ENCODE measurements around the gene ENOSF1.

The ENOSF1 gene

DNA sequence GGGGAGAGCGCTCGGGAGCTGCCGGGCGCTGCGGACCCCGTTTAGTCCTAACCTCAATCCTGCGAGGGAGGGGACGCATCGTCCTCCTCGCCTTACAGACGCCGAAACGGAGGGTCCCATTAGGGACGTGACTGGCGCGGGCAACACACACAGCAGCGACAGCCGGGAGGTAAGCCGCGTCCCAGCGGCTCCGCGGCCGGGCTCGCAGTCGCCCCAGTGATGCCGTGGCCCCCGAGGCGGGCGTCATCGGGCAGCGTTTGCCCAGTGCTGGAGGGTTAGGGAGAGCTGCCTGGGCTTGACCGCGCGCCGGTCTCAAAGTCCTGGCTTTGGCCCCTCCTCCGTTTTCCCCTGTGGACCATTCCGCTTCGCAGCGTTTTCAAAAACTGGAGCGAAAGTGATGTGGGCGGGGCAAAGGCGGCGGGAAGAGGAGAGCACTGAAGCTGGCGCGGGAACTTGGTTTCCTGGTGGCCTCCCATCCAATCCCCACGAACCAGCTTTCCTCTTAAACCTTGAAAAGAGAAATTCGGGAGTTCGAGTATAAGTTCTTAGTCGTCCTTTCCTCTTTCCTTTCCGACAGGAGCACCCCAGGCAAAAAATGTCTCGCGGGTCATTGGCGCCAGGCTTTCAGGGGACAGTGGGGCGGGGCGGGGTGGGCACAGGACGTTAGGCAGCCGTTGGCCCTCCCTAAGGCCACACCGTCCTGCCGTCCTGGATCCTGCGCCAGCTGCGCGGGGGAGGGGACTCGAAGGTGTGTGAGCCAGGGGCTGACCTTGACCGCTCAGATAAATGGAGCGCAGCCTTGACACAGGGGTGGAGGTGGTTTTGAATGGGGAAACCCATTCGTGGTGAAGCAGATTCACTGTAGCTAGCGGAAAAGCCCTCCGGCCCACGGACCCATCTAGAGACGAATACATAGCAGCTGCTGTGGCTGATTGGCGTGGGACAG, 54.2 kb downstream of the ENOSF1 start:
- Histone ChIP-seq H3K9ac (no peak overlapping the region), H3K9me3 (ENCODE audit: control insufficient read depth, low read length) (no peaks in the 10 kb centered on the region), H3K27me3 (ENCODE audit: control insufficient read depth, insufficient read depth, low read length) (no peaks in the 10 kb centered on the region), H3K4me3 (ENCODE audit: low read depth, low read length) (peak overlapping the region; percentile 56), H3K4me1 (no peaks in the 10 kb centered on the region), H3K79me2 (no peaks in the 10 kb centered on the region), H3K27ac (no peak overlapping the region), H3K4me2 (ENCODE audit: low read length) (peak overlapping the region; percentile 83), H3K36me3 (ENCODE audit: control insufficient read depth, insufficient read depth, low read length) (no peaks in the 10 kb centered on the region), H2AFZ (peak overlapping the region; percentile 96)
- TF ChIP-seq, protein P1, sequence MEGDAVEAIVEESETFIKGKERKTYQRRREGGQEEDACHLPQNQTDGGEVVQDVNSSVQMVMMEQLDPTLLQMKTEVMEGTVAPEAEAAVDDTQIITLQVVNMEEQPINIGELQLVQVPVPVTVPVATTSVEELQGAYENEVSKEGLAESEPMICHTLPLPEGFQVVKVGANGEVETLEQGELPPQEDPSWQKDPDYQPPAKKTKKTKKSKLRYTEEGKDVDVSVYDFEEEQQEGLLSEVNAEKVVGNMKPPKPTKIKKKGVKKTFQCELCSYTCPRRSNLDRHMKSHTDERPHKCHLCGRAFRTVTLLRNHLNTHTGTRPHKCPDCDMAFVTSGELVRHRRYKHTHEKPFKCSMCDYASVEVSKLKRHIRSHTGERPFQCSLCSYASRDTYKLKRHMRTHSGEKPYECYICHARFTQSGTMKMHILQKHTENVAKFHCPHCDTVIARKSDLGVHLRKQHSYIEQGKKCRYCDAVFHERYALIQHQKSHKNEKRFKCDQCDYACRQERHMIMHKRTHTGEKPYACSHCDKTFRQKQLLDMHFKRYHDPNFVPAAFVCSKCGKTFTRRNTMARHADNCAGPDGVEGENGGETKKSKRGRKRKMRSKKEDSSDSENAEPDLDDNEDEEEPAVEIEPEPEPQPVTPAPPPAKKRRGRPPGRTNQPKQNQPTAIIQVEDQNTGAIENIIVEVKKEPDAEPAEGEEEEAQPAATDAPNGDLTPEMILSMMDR (IDR thresholded peaks at IDR 0.05): no peak

DNA sequence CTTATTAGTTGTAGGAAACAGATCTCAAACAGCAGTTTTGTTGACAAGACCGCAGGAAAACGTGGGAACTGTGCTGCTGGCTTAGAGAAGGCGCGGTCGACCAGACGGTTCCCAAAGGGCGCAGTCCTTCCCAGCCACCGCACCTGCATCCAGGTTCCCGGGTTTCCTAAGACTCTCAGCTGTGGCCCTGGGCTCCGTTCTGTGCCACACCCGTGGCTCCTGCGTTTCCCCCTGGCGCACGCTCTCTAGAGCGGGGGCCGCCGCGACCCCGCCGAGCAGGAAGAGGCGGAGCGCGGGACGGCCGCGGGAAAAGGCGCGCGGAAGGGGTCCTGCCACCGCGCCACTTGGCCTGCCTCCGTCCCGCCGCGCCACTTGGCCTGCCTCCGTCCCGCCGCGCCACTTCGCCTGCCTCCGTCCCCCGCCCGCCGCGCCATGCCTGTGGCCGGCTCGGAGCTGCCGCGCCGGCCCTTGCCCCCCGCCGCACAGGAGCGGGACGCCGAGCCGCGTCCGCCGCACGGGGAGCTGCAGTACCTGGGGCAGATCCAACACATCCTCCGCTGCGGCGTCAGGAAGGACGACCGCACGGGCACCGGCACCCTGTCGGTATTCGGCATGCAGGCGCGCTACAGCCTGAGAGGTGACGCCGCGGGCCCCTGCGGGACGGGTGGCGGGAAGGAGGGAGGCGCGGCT, 55.0 kb downstream of the ENOSF1 start, which contains the start of gene TYMS:
TSS of gene TYMS (plus strand) at position 343 of the 690 bp plus-strand sequence. CDS start at position 433, 90 bp downstream.
- Histone ChIP-seq H3K36me3 (ENCODE audit: control insufficient read depth, insufficient read depth, low read length) (no peaks in the 10 kb centered on the region), H3K4me1 (no peaks in the 10 kb centered on the region), H2AFZ (peak within 1 kb of the TSS; percentile 96), H3K79me2 (no peaks in the 10 kb centered on the region), H3K27me3 (ENCODE audit: control insufficient read depth, insufficient read depth, low read length) (no peaks in the 10 kb centered on the region), H3K4me3 (ENCODE audit: low read depth, low read length) (peak within 1 kb of the TSS; percentile 56), H3K9ac (no peak within 1 kb of the TSS), H3K27ac (no peak within 1 kb of the TSS), H3K4me2 (ENCODE audit: low read length) (peak within 1 kb of the TSS; percentile 83), H3K9me3 (ENCODE audit: control insufficient read depth, low read length) (no peaks in the 10 kb centered on the region)
- TF ChIP-seq, protein P1 (IDR thresholded peaks at IDR 0.05): no peak

DNA sequence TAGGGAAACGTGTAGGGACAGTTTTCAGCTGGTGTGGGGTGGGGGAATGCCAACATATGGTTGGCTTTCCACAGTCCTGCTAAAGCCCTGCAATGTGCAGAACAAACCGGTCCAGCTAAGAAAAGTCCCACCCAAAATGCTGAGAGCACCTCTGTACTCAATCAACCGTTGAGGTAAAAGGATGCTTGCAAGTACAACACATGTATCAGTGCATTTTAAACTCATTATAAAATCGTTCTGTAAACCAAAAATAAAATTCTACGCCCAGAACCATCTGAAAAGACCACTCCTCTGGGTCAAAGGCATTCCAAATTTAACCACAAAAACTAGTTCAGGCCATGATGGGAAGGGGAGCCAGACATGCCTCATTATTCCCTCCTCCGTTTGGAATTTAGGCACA, 57.0 kb downstream of the ENOSF1 start:
- Histone ChIP-seq H3K36me3 (ENCODE audit: control insufficient read depth, insufficient read depth, low read length) (no peaks in the 10 kb centered on the region), H3K79me2 (no peaks in the 10 kb centered on the region), H3K27me3 (ENCODE audit: control insufficient read depth, insufficient read depth, low read length) (no peaks in the 10 kb centered on the region), H3K9me3 (ENCODE audit: control insufficient read depth, low read length) (no peaks in the 10 kb centered on the region), H3K27ac (no peak overlapping the region), H2AFZ (no peak overlapping the region), H3K4me2 (ENCODE audit: low read length) (no peak overlapping the region), H3K4me3 (ENCODE audit: low read depth, low read length) (no peak overlapping the region), H3K9ac (no peak overlapping the region), H3K4me1 (no peaks in the 10 kb centered on the region)
- TF ChIP-seq, protein P1 (IDR thresholded peaks at IDR 0.05): no peak

DNA sequence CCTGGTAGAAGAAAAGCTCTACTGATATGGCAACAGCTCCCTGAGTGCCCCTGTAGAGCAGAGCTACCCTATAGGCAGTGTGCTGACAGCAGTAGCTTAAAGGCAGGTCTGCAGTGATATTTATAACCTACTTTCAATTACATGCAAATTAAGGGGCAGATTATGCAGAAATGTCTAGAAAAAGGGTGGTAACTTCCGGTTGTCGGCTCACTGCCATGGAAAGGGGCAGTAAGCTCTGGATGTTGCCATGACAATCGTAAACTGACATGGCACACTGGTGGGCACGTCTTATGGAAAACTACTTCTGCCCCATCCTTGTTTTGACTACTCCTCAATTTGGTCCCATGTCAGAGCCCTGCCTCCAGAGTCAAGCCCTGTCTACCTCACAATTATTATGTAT, 57.8 kb downstream of the ENOSF1 start:
- Histone ChIP-seq H3K79me2 (no peaks in the 10 kb centered on the region), H3K4me1 (no peaks in the 10 kb centered on the region)

More for the DNA sequence above, 57.8 kb downstream of the ENOSF1 start:
- Histone ChIP-seq H3K9me3 (ENCODE audit: control insufficient read depth, low read length) (no peaks in the 10 kb centered on the region), H2AFZ (no peak overlapping the region), H3K4me3 (ENCODE audit: low read depth, low read length) (no peak overlapping the region), H3K36me3 (ENCODE audit: control insufficient read depth, insufficient read depth, low read length) (no peaks in the 10 kb centered on the region), H3K27me3 (ENCODE audit: control insufficient read depth, insufficient read depth, low read length) (no peaks in the 10 kb centered on the region), H3K27ac (no peak overlapping the region), H3K9ac (no peak overlapping the region), H3K4me2 (ENCODE audit: low read length) (no peak overlapping the region)
- TF ChIP-seq, protein P1 (IDR thresholded peaks at IDR 0.05): no peak

Data from parathyroid adenoma (tissue), 2 donors.